GM18499 (cell line): ENCODE results near the gene GAK.

Source experiments
- ATAC-seq: cut with Tn5 transposase; IDR thresholded peaks from one replicate; pipeline ENCODE4 v1.9.1; 2021; ENCODE audit warnings: moderate number of reproducible peaks; ENCODE audit not compliant: insufficient read depth, unreplicated experiment

Gene GAK

GRCh38 chr4:834368-835147 is 97.6 kb downstream of the GAK start:
- ATAC-seq: no peak

- no peak for ATAC-seq
Measured at GRCh38 chr4:833731-834367, 98.3 kb downstream of the GAK start.

GRCh38 chr4:833156-833555 is 99.0 kb downstream of the GAK start:
- no peak for ATAC-seq

GRCh38 chr4:832536-832935 is 99.6 kb downstream of the GAK start:
- ATAC-seq: no peak

- no peak for ATAC-seq
Measured at GRCh38 chr4:832108-832507, 100.0 kb downstream of the GAK start.

GRCh38 chr4:831483-831805 is 100.7 kb downstream of the GAK start:
- no peak for ATAC-seq

- no peak for ATAC-seq
Measured at GRCh38 chr4:830601-831482, 101.3 kb downstream of the GAK start.

GRCh38 chr4:829761-830600 is 102.1 kb downstream of the GAK start:
- no peak for ATAC-seq

- ATAC-seq: no peak
Measured at GRCh38 chr4:829291-829690, 102.8 kb downstream of the GAK start.

- no peak for ATAC-seq
Measured at GRCh38 chr4:828641-829271, 103.4 kb downstream of the GAK start.

- no peak for ATAC-seq
Measured at GRCh38 chr4:827209-828081, 104.7 kb downstream of the GAK start.

- ATAC-seq: no peak
Measured at GRCh38 chr4:826508-827208, 105.5 kb downstream of the GAK start.

GRCh38 chr4:825971-826330 is 106.2 kb downstream of the GAK start, which contains the start of gene CPLX1:
TSS of gene CPLX1 (minus strand) at chr4:826129. CDS start at chr4:824522, 1,607 bp downstream.
- ATAC-seq: no peak

GRCh38 chr4:825063-825970 is 106.8 kb downstream of the GAK start:
- ATAC-seq: no peak

- no peak for ATAC-seq
Measured at GRCh38 chr4:824461-825062, 107.6 kb downstream of the GAK start.

- no peak for ATAC-seq
Measured at GRCh38 chr4:823761-824460, 108.2 kb downstream of the GAK start.
